GOT3 (cell line): ENCODE results near the gene BCAR3.

Experiments
- DNase-seq: peaks from one replicate; lab custom pipeline; 2025; ENCODE audit warnings: mixed read lengths; lab: John Stamatoyannopoulos, UW

The BCAR3 gene

GRCh38 chr1:93636712-93637111 is 44.9 kb downstream of the BCAR3 start:
- no peak for DNase-seq

GRCh38 chr1:93635614-93636543 is 45.8 kb downstream of the BCAR3 start:
- DNase-seq: no peak

GRCh38 chr1:93633313-93633712 is 48.3 kb downstream of the BCAR3 start:
- DNase-seq: no peak

GRCh38 chr1:93631626-93632365 is 49.8 kb downstream of the BCAR3 start:
- no peak for DNase-seq

GRCh38 chr1:93630168-93630567 is 51.5 kb downstream of the BCAR3 start:
- no peak for DNase-seq

- no peak for DNase-seq
Observed at GRCh38 chr1:93629101-93630059, 52.3 kb downstream of the BCAR3 start.

- DNase-seq: no peak
Observed at GRCh38 chr1:93628681-93629080, 53.0 kb downstream of the BCAR3 start.

- no peak for DNase-seq
Observed at GRCh38 chr1:93625582-93626327, 55.9 kb downstream of the BCAR3 start.

GRCh38 chr1:93623875-93624274 is 57.8 kb downstream of the BCAR3 start:
- DNase-seq: no peak

GRCh38 chr1:93623436-93623835 is 58.2 kb downstream of the BCAR3 start:
- DNase-seq: no peak

GRCh38 chr1:93621246-93621645 is 60.4 kb downstream of the BCAR3 start:
- no peak for DNase-seq

GRCh38 chr1:93620841-93621210 is 60.8 kb downstream of the BCAR3 start:
- DNase-seq: no peak

GRCh38 chr1:93620172-93620840 is 61.3 kb downstream of the BCAR3 start:
- DNase-seq: no peak

GRCh38 chr1:93619507-93620171 is 62.0 kb downstream of the BCAR3 start:
- no peak for DNase-seq

- no peak for DNase-seq
Observed at GRCh38 chr1:93617670-93618499, 63.8 kb downstream of the BCAR3 start.

GRCh38 chr1:93616996-93617669 is 64.5 kb downstream of the BCAR3 start:
- no peak for DNase-seq

GRCh38 chr1:93616221-93616995 is 65.2 kb downstream of the BCAR3 start:
- no peak for DNase-seq
